ENCODE data around the gene MALL. TPM values are rescaled to one million over a fixed set of nuclear protein-coding genes. Genes with fewer than 3 reads are reported as not detected.

The MALL gene
- total and polyA plus RNA-seq, 10 of the 15 experiments (the other 5 are each of a cell fraction or from before 2014, with no cell fraction given): 0.26 TPM; not detected in 9

DNA sequence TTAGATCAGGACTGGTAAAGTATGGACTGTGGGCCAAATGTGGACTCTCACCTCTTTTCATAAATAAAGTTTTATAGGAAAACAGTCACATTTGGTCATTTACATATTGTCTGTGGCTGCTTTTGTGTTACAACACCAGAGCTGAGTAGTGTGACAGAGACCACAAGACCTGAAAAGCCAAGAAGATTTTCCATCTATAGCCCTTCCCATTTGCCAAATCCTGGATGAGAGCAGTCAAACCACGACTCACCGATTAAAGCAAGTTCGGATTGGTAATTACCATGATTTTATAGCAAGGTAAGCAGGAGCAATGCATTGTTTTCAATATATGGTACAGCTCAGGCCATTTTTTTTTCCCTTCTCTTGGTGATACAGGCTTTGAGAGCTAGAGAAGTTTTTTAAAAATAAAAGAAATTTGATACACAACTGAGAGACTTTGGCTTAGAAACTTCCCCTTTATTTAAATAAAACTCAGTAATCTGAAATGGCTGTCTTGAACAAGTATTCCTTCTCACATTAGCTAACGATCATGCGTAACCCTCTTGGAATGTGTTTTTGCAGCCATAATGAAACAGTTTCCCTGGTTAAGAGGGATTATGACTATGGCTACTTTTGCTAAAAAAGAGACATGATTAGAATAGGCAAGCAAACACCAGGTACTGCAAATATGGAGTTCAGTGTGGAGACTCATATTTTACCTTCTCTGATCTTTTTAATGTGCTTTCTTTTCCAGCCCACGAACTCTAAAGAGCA is 9.5 kb upstream of the MALL start:
- H3K9ac ChIP-seq (ENCODE audit: control insufficient read depth, insufficient read depth, low read length): no peak overlapping the region
- FAIRE-seq: no peak
- ChIA-PET RAD21 (ENCODE audit: unreplicated experiment) (no interaction called here), POLR2A (no interaction called here), CTCF (no interaction called here), SMC1A (ENCODE audit: uncharacterized antibody, unreplicated experiment) (no interaction called here)
- BruUV-seq (replicated peaks): no TSS peak
- no peaks in the 10 kb centered on the region for H4K20me1 ChIP-seq (ENCODE audit: control insufficient read depth, insufficient read depth)
- no peaks in the 10 kb centered on the region for H3K4me1 ChIP-seq (ENCODE audit: control insufficient read depth, insufficient read depth, low read length)
- no peak for ATAC-seq
- H3K79me2 ChIP-seq (ENCODE audit: control insufficient read depth, insufficient read depth, low read length): no peaks in the 10 kb centered on the region
- H3K27ac ChIP-seq (ENCODE audit: control insufficient read depth, insufficient read depth): no peak overlapping the region
- H3K9me3 ChIP-seq (replicated peaks; ENCODE audit: control insufficient read depth, insufficient read depth, low read length): no peaks in the 10 kb centered on the region
- no peak overlapping the region for H2AFZ ChIP-seq (ENCODE audit: control insufficient read depth, low read depth, low read length)
- DNase-seq (ENCODE audit: low read depth, low spot score): no peak
- in situ Hi-C loops (cut with MboI): no loop called here
- intact Hi-C loops (cut with micrococcal nuclease; ENCODE audit: unreplicated experiment): no loop called here
- TF ChIP-seq, protein P1, sequence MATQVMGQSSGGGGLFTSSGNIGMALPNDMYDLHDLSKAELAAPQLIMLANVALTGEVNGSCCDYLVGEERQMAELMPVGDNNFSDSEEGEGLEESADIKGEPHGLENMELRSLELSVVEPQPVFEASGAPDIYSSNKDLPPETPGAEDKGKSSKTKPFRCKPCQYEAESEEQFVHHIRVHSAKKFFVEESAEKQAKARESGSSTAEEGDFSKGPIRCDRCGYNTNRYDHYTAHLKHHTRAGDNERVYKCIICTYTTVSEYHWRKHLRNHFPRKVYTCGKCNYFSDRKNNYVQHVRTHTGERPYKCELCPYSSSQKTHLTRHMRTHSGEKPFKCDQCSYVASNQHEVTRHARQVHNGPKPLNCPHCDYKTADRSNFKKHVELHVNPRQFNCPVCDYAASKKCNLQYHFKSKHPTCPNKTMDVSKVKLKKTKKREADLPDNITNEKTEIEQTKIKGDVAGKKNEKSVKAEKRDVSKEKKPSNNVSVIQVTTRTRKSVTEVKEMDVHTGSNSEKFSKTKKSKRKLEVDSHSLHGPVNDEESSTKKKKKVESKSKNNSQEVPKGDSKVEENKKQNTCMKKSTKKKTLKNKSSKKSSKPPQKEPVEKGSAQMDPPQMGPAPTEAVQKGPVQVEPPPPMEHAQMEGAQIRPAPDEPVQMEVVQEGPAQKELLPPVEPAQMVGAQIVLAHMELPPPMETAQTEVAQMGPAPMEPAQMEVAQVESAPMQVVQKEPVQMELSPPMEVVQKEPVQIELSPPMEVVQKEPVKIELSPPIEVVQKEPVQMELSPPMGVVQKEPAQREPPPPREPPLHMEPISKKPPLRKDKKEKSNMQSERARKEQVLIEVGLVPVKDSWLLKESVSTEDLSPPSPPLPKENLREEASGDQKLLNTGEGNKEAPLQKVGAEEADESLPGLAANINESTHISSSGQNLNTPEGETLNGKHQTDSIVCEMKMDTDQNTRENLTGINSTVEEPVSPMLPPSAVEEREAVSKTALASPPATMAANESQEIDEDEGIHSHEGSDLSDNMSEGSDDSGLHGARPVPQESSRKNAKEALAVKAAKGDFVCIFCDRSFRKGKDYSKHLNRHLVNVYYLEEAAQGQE (IDR thresholded peaks at IDR 0.05; ENCODE audit: low read depth, low read length): no peak
- TF ChIP-seq NFIC (IDR thresholded peaks at IDR 0.05; ENCODE audit: low read depth, low read length) (no peak), WRNIP1 (IDR thresholded peaks at IDR 0.05; ENCODE audit: borderline replicate concordance, low read depth, low read length) (no peak), BRCA1 (IDR thresholded peaks at IDR 0.05; ENCODE audit: low read depth, low read length) (no peak)
- H3K4me3 ChIP-seq: no peak overlapping the region
- 21% methylated on average over 6 of the region's 6 CpGs for WGBS (ENCODE audit: insufficient coverage, insufficient replicate concordance, low lambda C conversion rate, missing lambda C conversion rate)
- 0 out of 4 replicates have a peak, but pooled peaks cover 0 to 3% of the 10 kb centered on the region in 2 experiments for H3K27me3 ChIP-seq (replicated peaks in 1 of 2; ENCODE audit: control insufficient read depth in 2 of 2, insufficient read depth in 2 of 2, low read length in 1 of 2)
- no peak overlapping the region for H3K4me2 ChIP-seq (ENCODE audit: control insufficient read depth, insufficient read depth)
- no peaks in the 10 kb centered on the region for H3K36me3 ChIP-seq (ENCODE audit: control insufficient read depth in 2 of 2, insufficient read depth in 2 of 2, low read length in 1 of 2)
